ENCODE results near the gene NR4A1.

The NR4A1 gene

DNA sequence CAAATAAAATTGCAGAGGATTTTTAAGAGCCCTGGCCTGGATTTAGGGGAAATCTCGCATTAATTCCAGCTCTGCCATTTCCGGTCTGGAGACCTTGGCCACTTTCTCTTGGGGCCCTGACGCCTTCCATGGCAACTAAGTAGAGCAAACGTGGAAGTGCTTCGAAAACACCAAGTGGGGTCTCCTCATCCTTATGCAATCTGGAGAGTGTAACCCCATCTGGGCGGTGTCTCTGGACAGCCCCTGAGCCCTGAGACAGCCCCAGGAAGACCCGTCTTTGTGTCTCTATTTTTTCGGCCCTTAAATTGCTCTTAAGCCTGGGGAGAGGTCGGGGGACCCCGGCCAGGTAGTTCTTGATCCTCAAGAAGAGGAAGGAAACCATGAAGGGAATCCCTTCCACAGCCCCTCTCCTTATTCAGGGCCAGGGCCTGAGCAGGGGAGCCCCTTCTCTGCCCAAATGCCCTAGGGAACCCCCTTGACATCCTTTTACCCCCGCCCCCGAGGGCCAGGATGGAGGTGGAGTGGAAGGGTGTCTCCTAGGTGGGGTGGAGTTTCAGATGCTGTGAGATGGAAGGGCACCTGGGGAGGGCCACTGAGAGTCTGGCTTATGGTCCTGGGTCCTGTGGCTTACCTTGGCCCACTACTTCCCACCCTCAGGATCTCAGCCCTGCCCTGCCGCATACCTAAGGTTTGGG is 17.6 kb upstream of the NR4A1 start:
- TF ChIP-seq EGR1 (IDR thresholded peaks at IDR 0.05) (no peak), EP300 (IDR thresholded peaks at IDR 0.05; ENCODE audit: borderline replicate concordance) (no peak), RAD21 (IDR thresholded peaks at IDR 0.05; ENCODE audit: low read depth) (no peak), ZBTB7A (IDR thresholded peaks at IDR 0.05; ENCODE audit: low read depth) (no peak), TCF12 (IDR thresholded peaks at IDR 0.05; ENCODE audit: low read depth) (no peak), YY1 (IDR thresholded peaks at IDR 0.05; ENCODE audit: low read depth) (no peak), TEAD4 (IDR thresholded peaks at IDR 0.05) (no peak), NFIC (IDR thresholded peaks at IDR 0.05) (no peak), CEBPB (IDR thresholded peaks at IDR 0.05) (no peak; the same call in 1 of the 2 replicates)
- TF ChIP-seq, protein P1, sequence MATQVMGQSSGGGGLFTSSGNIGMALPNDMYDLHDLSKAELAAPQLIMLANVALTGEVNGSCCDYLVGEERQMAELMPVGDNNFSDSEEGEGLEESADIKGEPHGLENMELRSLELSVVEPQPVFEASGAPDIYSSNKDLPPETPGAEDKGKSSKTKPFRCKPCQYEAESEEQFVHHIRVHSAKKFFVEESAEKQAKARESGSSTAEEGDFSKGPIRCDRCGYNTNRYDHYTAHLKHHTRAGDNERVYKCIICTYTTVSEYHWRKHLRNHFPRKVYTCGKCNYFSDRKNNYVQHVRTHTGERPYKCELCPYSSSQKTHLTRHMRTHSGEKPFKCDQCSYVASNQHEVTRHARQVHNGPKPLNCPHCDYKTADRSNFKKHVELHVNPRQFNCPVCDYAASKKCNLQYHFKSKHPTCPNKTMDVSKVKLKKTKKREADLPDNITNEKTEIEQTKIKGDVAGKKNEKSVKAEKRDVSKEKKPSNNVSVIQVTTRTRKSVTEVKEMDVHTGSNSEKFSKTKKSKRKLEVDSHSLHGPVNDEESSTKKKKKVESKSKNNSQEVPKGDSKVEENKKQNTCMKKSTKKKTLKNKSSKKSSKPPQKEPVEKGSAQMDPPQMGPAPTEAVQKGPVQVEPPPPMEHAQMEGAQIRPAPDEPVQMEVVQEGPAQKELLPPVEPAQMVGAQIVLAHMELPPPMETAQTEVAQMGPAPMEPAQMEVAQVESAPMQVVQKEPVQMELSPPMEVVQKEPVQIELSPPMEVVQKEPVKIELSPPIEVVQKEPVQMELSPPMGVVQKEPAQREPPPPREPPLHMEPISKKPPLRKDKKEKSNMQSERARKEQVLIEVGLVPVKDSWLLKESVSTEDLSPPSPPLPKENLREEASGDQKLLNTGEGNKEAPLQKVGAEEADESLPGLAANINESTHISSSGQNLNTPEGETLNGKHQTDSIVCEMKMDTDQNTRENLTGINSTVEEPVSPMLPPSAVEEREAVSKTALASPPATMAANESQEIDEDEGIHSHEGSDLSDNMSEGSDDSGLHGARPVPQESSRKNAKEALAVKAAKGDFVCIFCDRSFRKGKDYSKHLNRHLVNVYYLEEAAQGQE (IDR thresholded peaks at IDR 0.05; ENCODE audit: low read depth) = no peak

DNA sequence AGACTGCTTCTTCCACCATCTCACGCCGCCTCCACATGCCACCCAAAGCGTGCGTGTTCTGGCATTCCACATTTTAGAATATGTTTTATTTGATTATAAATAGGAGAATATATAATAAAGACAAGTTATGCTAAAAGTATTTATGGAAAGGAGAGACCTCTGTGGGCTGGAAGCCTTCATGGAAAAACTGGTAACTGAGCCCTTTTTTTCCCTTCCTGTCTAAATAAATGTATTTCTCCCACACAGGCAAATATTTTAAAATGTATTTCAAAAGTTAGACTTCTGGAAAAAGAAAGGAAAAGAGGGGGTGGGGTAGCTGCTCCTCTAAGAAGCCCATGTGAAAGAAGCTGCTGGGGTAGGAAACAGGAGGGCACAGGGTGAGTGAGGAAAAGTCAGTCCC is 16.1 kb upstream of the NR4A1 start:
- TF ChIP-seq TAF1 (IDR thresholded peaks at IDR 0.05; ENCODE audit: low read depth) (no peak), CEBPB (IDR thresholded peaks at IDR 0.05) (no peak), RAD21 (IDR thresholded peaks at IDR 0.05; ENCODE audit: low read depth) (no peak), NFIC (IDR thresholded peaks at IDR 0.05) (no peak), FOXM1 (IDR thresholded peaks at IDR 0.05; ENCODE audit: borderline replicate concordance, low read depth) (no peak), TEAD4 (IDR thresholded peaks at IDR 0.05) (no peak), CREB1 (IDR thresholded peaks at IDR 0.05; ENCODE audit: low read depth) (no peak), TCF12 (IDR thresholded peaks at IDR 0.05; ENCODE audit: low read depth) (no peak), EP300 (IDR thresholded peaks at IDR 0.05; ENCODE audit: borderline replicate concordance) (no peak), EGR1 (IDR thresholded peaks at IDR 0.05) (no peak), ZBTB7A (IDR thresholded peaks at IDR 0.05; ENCODE audit: low read depth) (no peak), YY1 (IDR thresholded peaks at IDR 0.05; ENCODE audit: low read depth) (no peak)
- TF ChIP-seq, protein P1 (IDR thresholded peaks at IDR 0.05; ENCODE audit: low read depth) = no peak
- TF ChIP-seq, protein P2, sequence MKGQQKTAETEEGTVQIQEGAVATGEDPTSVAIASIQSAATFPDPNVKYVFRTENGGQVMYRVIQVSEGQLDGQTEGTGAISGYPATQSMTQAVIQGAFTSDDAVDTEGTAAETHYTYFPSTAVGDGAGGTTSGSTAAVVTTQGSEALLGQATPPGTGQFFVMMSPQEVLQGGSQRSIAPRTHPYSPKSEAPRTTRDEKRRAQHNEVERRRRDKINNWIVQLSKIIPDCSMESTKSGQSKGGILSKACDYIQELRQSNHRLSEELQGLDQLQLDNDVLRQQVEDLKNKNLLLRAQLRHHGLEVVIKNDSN (IDR thresholded peaks at IDR 0.05) = no peak
- TF ChIP-seq, protein P3, sequence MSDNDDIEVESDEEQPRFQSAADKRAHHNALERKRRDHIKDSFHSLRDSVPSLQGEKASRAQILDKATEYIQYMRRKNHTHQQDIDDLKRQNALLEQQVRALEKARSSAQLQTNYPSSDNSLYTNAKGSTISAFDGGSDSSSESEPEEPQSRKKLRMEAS (IDR thresholded peaks at IDR 0.05) = no peak

DNA sequence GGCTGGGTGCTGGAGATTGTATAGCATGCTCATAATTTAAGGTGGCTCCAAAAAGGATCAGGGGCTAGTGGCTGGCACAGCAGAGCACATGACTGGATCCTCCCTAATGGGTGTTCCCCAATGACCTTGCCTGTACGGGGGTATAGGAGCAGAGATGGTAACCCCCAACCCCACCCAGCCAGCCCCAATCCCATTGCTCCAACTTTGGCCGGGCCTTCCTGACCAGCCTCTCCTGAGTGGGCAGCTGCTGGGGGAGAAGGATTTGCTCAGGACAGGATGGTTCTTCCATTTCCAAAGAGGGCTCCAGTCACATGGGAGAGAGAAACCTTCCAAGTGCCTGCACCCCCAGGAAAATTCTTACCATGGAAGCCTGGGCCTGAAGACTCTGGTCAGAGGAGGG is 15.3 kb upstream of the NR4A1 start:
- TF ChIP-seq RAD21 (IDR thresholded peaks at IDR 0.05; ENCODE audit: low read depth) = no peak
- TF ChIP-seq TAF1 (IDR thresholded peaks at IDR 0.05; ENCODE audit: low read depth) = no peak
- no peak for TF ChIP-seq TCF12 (IDR thresholded peaks at IDR 0.05; ENCODE audit: low read depth)
- no peak for TF ChIP-seq CEBPB (IDR thresholded peaks at IDR 0.05)
- TF ChIP-seq ZBTB7A (IDR thresholded peaks at IDR 0.05; ENCODE audit: low read depth) = no peak
- TF ChIP-seq, protein P1 (IDR thresholded peaks at IDR 0.05; ENCODE audit: low read depth) = no peak
- no peak for TF ChIP-seq CREB1 (IDR thresholded peaks at IDR 0.05; ENCODE audit: low read depth)
- no peak for TF ChIP-seq EGR1 (IDR thresholded peaks at IDR 0.05)
- TF ChIP-seq TEAD4 (IDR thresholded peaks at IDR 0.05) = no peak
- TF ChIP-seq EP300 (IDR thresholded peaks at IDR 0.05; ENCODE audit: borderline replicate concordance) = no peak
- TF ChIP-seq YY1 (IDR thresholded peaks at IDR 0.05; ENCODE audit: low read depth) = no peak

DNA sequence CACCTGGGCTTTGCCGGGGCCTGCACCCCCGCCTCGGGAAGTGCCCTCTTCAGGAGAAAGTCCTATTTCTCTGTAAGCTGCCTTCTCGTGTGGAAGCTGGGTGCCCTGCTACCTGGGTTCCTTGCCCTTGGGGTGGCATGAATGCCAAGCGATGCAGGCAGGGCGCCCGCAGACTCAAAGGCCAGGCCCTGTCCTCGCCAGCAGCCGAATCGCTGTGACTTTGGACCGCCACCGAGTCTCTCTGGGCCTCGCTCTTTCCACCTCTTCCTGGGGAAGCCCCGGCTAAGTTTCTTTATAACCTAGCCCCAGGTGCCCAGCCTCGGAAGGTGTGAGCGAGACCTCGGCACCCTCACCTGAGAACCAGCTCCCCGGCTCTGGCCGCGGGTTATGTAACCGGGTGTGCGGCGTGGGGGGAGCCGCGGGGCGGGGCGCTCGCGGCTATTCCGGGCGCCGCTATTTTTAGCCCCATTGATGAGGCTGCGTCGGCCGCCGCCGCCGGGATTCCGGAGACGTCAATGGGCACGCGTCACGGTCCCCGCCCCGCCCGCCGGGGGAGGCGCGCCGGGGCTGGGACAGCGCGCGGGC is 14.6 kb upstream of the NR4A1 start:
- TF ChIP-seq TAF1 (IDR thresholded peaks at IDR 0.05; ENCODE audit: low read depth) = no peak; the same call in 1 of the 2 replicates
- TF ChIP-seq, protein P3 (IDR thresholded peaks at IDR 0.05) = no peak
- peak; percentile 75 for TF ChIP-seq TCF12 (IDR thresholded peaks at IDR 0.05; ENCODE audit: low read depth)
- TF ChIP-seq YY1 (IDR thresholded peaks at IDR 0.05; ENCODE audit: low read depth) = no peak
- no peak for TF ChIP-seq FOXM1 (IDR thresholded peaks at IDR 0.05; ENCODE audit: borderline replicate concordance, low read depth)
- TF ChIP-seq RAD21 (IDR thresholded peaks at IDR 0.05; ENCODE audit: low read depth) = no peak
- TF ChIP-seq, protein P1 (IDR thresholded peaks at IDR 0.05; ENCODE audit: low read depth) = no peak
- peak; percentile 78 for TF ChIP-seq TEAD4 (IDR thresholded peaks at IDR 0.05)
- peak; percentile 79 for TF ChIP-seq CREB1 (IDR thresholded peaks at IDR 0.05; ENCODE audit: low read depth)
- TF ChIP-seq CEBPB (IDR thresholded peaks at IDR 0.05) = peak; percentile 53; the same call in 1 of the 2 replicates
- TF ChIP-seq, protein P2 (IDR thresholded peaks at IDR 0.05) = no peak
- 0 out of 2 replicates have a peak, but pooled peaks have one; percentile 30 for TF ChIP-seq NFIC (IDR thresholded peaks at IDR 0.05)
- no peak for TF ChIP-seq ZBTB7A (IDR thresholded peaks at IDR 0.05; ENCODE audit: low read depth)
- TF ChIP-seq EP300 (IDR thresholded peaks at IDR 0.05; ENCODE audit: borderline replicate concordance) = peak; percentile 45
- peak; percentile 23; the same call in 1 of the 2 replicates for TF ChIP-seq EGR1 (IDR thresholded peaks at IDR 0.05)
